GM21423 (cell line): ENCODE measurements around the gene C3orf33.
"Not testable (repeated sequence)": the region's sequence is repeated elsewhere in the genome, so short reads cannot be mapped to it uniquely, and the experiment has no call there.

Experiments
- ATAC-seq: cut with Tn5 transposase; IDR thresholded peaks from one replicate; pipeline ENCODE4 v1.9.1; 2021; ENCODE audit warnings: mild to moderate bottlenecking, moderate library complexity; ENCODE audit not compliant: unreplicated experiment

C3orf33 gene, protein sequence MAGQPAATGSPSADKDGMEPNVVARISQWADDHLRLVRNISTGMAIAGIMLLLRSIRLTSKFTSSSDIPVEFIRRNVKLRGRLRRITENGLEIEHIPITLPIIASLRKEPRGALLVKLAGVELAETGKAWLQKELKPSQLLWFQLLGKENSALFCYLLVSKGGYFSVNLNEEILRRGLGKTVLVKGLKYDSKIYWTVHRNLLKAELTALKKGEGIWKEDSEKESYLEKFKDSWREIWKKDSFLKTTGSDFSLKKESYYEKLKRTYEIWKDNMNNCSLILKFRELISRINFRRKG

DNA sequence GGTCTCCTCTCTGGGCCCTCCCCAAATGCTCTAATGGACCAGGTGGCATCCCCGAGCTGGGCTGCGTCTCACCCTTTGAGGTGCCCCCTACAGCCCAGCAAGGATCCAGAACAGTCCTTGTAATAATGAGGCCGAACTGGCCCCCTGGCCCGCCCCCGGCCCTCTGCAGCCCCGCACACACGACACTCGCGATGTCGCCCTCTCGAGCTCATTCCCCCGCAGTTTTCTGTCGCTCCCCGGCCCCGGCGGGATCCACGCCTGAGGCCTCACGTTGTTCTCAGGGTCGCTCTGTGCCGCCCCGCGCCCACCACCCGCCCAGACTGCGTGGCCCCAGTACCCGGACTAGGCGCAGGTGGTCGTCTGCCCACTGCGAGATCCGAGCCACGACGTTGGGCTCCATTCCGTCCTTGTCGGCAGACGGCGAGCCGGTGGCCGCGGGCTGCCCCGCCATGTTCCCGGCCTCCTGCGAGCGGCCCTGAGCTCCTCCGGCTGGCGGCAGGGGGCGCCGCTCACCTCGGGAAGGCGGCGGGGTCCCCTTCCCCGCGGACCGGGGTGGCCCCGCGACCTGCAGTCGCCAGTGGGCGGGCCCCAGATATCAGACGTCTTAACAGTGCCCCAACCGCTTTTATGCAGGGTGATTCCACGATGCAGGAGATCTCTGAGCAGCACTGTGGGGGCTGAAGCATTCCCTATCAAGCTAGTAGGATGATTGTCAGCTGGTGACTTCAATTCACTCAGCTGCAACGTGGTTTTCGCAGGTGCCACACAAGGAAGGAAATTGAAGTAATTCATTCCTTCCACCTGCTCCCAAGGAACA, at the start of gene C3orf33:
TSS of gene C3orf33 (minus strand) at position 477 of the 817 bp plus-strand sequence. CDS start at position 451, 26 bp downstream.
- ATAC-seq, result peak; percentile 98

DNA sequence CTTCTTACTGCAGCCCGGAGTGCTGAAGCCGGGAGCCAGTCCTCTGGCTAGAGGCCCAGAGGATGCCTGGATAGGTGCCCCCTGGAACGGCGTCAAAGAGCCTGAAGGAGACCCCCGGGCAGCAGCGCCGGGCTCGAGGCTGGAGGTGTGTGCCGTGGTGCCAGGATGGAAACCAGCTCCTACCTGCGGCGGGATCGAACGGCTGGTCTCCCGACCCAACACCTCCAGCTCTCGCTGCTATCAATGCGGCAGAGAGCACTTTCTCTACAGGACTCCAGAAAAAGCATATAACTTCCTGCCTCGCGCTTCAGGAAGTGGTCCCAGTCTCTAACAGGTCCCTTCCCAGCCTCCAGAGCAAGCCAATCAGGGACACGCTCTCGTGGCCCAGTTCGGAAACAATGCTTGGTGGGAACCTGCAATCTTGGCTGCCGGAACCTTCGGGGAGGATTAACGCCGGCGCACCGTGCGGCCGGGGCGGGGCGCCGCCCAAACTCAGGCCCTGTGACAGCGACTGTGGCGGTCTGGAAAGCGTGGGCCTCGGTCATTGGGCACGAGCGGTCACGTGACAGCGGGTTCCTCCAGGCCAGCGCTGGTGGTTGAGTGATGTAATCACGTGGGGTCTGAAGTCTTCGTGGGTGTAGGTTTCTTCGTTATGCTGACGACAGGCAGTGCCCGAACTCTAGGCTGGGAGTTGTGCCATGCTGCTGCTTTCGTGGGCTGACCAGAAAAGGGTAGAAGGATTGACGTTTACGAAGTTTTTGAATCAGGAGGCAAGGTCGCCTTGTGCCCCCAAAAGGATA, 48.3 kb upstream of the C3orf33 start, which contains the start of gene SLC33A1:
TSS of gene SLC33A1 (minus strand) at position 287 of the 800 bp plus-strand sequence. CDS start 430 bp downstream, outside the sequence.
- peak; percentile 93 for ATAC-seq

DNA sequence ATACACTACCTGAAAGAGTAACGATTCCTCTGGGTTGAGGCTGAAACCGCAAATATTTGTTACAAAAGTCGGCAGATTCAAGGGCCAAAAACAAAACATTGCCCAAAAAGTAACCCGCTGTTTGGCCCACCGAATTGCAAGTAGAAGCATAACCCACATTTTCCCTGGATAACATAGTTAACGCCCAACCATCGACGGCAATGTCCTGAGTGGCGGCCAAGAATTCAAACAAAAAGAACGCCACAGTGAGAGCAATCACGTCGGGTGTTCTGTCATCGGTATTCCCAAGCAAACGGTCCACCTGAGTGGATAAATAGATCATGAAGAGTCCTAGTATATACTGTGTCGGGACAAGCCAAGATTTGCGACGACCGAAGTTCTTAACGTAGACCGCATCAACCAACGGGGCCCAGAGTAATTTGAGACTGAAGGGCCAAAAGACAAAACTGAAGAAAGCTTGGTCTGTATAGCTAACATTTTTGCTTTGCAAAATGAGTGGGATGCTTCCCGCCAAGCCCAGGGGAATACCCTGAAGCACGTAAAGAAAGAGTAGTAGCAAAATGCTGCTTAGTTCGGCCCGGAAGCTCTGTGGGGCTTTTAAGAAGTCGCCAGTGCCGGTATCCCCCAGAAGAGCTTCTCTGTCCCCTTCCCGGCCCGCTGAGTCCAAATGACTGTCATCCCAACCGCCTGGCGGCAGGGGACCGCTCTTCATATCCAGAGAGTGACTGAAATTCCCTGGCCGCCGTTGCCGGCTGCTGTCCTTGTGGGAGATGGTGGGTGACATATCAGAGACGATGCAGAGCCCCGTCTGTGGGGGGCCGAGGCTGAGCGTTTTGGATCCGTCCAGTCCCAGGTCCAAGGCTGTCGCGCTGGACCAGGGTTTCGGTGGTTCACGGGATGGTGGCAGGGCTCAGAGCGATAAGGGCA, 47.4 kb upstream of the C3orf33 start:
- ATAC-seq, result peak; percentile 3

DNA sequence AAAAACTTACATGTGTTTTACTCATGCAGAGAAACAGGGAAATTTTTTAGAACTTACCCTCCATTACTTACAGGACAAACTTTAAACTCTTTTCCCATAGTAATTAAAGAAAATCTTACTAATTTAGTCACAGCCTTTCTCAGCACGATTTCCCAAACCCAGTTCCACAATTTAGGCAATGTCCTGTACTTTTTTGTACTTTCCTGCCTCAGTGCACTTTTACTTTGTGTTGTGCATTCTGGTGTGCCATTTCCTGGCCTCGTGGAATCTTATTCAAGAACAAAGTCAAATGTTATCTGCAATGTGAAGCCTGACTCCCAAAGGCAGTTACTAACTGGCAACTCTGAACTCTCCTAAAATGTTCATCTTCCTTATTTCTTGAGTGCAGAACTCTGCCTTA, 46.3 kb upstream of the C3orf33 start:
- no peak for ATAC-seq

DNA sequence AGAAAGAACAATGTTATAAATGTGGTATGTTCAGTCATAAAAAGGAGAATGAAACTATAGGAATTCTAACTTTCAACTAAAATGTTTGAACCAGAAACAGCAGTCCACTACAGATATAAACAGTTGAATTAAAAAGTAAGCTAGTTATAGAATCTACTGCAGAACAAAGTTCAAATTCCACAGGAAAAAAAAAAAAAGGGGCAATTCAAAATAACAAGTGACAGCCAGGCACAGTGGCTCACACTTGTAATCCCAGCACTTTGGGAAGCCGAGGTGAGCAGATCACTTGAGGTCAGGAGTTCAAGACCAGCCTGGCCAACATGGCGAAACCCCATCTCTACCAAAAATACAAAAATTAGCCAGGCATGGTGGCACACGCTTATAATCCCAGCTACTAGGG, 43.3 kb upstream of the C3orf33 start:
- ATAC-seq, result not testable (repeated sequence)

DNA sequence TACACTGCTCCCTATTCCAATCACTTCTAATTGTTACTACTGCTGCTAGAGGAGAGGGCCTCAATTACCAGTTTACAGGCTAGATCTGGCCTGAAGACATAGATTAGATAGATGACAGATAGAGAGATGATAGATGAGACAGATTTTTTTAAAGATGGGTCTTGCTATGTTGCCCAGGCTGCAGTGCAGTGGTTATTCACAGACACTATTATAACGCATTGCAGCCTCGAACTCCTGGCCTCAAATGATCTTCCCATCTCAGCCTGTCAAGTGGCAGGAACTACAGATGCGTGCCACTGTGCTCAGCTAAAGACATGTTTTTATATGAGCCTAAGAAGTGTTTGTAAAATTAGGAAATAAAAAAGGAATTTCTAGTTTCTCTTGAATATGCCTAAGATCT, 41.9 kb upstream of the C3orf33 start:
- ATAC-seq, result no peak

DNA sequence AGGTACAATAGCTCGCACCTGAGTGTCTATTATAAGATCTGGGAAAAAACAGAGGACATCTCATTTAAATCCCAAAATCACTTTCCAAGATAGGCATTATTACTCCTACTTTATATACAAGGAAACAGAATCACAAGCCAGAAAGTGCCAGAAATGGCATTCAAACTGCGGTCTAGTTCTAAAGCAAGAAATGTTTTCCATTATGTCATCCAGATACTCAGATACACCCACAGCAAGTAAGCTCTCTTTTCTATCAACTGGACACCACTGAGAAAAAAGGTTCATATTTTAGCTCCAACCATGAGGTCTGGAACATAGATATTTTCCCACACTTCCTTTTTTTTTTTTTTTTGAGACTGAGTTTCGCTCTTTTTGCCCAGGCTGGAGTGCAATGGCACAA, 40.0 kb upstream of the C3orf33 start:
- no peak for ATAC-seq

DNA sequence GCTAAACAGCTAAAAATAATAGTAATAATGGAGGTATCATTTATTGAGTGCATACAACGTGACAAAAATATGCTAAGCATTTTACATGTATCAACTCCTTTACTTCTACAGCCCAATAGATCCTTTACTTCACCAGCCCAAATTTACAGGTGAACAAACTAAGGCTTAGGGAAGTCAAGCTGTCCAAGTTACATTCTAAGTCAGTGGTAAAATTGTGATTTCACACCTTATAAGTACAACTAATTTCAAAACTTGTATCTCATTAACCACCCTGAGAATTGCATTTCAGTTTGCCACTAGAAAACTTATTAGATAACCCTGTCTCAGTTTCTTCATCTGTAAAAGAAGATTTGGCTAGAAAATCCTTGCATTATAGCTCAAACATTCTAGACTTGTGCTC, 37.5 kb upstream of the C3orf33 start:
- ATAC-seq, result no peak

DNA sequence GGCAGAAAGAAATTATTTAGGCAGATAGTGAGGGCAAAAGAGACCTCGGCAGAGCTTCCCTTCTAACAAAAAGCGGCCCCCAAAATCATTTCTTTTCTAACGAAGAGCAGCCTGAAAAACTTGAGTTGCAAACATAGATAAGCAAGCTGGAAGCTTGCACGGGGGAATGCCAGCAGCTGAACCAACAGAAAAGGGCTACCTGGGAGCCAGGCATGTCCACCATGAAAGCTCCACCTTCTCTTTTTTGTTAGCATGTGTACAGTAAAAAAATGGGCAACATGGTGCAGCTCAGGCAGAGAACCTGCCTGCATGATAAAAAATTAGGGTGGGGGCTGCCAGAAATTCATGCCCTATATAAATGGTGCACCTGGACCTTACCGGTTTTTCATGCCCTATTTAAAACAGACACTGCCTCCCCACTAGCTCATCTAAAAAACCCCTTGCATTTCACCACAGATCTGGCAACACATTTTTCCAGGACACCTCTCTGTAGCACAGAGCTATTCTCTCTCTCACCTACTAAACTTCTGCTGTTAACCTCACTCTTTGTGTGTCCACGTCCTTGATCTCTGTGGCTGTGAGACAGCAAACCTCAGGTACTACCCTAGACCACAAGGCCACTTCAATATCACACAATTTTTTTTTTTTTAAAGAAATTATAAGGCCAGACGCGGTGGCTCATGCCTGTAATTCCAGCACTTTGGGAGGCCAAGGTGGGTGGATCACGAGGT, 29.4 kb upstream of the C3orf33 start:
- ATAC-seq, result no peak

DNA sequence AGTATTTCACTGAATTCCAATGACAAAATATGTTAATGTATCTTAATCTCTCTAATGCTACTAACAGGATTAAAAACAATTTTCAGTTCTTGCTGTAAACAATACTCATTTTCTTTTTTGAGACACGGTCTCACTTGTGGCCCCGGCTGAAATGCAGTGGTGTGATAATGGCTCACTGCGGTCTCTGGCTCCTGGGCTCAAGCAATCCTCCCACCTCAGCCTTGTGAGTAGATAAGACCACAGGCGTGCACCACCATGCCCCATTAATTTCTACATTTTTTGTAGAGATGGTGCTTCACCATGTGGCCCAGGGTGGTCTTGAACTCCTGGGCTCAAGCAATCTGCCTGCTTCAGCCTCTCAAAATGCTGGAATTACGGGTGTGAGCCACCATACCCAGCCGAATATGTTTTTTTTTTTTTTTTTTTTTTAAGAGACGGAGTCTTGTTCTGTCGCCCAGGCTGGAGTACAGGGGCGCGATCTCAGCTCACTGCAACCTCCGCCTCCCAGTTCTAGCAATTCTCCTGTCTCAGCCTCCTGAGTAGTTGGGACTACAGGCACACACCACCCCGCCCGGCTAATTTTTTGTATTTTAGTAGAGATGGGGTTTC, 22.5 kb upstream of the C3orf33 start:
- not testable (repeated sequence) for ATAC-seq

DNA sequence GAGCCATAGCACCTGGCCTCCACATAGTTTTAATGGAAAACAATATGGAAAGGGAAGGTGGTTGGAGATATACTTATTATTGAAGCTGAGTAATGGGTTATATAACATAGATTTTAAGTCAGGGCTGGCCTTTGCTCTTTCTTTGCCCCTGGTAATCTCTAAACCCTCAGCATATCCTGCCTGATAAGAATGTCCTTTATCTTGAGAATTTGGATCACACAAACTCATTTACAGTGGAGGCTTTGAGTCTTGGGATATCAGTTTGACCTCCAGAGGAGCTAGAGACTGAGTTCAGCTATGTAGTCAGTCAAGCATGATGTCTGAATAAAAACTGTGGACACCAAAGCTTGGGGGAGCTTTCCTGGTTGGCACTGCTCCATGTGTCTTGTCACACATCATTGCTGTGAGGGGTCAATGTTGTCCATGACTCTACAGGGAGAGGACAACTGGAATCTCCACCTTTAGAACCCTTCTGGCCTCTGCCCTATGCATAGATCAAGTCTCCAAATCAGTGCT, 9.0 kb upstream of the C3orf33 start:
- ATAC-seq, result no peak

DNA sequence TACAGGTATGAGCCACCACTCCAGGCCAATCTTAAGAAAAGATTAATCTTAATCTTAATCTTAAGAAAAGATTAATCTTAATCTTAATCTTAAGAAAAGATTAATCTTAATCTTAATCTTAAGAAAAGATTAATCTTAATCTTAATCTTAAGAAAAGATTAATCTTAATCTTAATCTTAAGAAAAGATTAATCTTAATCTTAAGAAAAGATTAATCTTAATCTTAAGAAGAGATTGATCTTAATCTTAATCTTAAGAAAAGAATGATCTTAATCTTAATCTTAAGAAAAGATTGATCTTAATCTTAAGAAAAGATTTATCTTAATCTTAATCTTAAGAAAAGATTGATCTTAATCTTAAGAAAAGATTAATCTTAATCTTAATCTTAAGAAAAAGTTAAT, 7.1 kb upstream of the C3orf33 start:
- ATAC-seq, result not testable (repeated sequence)

DNA sequence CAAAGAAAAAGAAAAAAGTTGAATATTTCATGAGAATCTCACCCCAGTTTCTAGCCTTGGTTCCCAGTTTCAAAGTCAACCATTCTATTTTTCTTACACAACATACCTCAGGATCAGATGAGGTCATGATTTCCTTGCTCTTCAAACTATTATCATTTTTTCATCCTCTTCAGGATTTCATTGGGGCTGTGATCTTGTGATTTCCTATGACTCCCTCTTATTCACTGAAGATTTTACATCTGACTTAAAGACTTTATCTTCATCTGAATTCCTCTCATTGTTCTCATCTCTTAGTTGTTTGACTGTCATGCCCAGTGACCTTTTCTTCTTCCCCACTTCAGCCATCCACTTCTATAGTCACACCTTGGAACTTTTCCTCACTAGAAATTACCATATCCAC, 3.1 kb upstream of the C3orf33 start:
- no peak for ATAC-seq

DNA sequence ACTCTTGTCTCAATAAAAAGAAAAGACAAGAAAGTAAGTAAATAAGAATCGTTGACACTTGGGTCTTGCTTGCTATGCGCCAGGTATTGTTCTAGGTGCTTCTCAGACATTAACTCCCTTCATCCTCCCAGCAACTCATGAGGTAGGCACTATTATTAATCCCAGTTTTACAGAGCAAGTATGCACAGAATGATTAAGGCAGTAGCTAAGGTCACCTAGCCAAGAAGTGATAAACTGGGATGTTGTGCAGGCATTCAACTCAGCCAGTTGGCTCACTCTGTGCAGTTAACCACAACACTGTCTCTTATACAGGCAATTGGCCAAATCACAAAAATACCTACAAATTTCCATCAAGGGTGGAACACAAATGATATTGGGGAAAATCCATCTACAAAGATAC, 1.7 kb upstream of the C3orf33 start:
- ATAC-seq, result no peak

DNA sequence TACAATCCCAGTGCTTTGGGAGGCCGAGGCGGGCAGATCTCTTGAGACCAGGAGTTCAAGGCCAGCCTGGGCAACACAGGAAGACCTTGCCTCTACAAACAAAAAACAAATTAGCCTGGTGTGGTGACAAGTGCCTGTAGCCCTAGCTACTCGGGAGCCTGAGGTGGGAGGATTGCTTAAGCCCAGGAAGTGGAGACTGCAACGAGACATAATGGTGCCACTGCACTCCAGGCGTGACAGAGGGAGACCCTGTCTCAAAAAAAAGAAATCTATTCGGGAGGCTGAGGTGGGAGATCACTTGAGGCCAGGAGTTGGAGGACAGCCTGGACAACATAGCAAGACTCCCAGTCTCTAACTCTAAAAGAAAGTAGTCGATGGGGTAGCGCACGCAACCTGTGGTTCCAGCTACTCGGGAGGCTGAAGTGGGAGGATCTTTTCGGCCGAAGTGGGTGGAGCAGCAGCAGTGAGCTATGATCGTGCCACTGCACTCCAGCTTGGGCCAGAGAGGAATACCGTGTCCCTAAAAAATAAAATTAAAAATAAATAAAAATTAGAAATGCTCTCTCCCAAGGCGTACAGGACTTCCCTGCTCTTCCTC, 775 bp downstream of the C3orf33 start:
- ATAC-seq, result no peak

DNA sequence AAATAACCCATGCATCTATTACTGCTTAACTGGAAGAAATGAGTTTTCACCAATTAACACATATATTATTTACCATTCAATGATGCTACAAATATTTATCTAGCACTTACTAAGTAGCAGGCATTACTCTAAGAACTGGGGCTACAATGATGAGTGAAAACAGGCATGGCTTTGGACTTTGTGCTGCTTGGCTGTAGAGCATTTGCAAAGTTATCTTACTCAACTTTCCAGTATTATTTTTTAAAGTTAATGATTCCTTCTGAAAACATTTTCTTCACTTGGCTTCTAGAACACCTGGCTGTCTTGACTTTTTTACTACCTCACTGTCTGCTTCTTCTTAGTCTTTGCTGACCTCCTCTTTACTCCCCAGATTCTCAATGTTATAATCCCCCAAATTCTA, 1.8 kb downstream of the C3orf33 start:
- ATAC-seq, result no peak

DNA sequence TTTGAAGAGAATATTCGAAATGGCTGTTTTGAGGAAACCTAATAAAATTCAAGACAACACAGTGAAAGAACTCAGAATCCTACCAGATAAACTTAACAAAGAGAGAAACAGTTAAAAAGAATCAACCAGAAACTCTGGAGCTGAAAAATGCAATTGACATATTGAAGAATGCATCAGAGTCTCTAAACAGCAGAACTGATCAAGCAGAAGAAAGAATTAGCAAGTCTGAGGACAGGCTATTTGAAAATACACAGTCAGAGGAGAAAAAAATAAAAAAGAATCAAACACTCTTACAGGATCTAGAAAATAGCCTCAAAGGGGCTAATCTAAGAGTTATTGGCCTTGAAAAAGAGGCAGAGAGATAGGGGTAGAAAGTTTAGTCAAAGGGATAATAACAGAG, 13.5 kb downstream of the C3orf33 start:
- ATAC-seq, result no peak

DNA sequence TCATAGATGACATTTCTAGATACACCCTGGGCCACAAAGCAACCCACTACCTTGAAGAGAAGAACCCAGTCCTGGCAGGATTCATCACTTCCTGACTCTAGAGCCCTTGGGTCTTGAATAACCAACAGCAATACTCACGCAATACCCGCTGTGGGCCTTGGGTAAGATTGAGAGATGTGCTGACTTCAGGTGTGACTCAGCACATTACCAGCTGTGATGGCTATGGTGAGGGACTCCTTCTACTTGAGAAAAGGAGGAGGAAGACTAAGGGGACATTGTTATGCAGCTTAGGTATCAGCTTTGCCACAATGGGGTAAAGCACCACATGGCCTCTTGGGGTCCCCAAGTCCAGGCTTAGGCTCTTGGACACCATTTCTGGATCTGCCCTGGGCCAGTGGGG, 14.9 kb downstream of the C3orf33 start:
- no peak for ATAC-seq
